ENCODE measurements around the gene SLAMF9.

Gene SLAMF9

GRCh38 chr1:159902541-159902940 is 51.5 kb downstream of the SLAMF9 start:
- H3K4me1 ChIP-seq, result peaks cover 6% of the 10 kb centered on the region; the same call in 1 of the 2 replicates
- H3K36me3 ChIP-seq, result no peaks in the 10 kb centered on the region

More at GRCh38 chr1:159902541-159902940, 51.5 kb downstream of the SLAMF9 start:
- Histone ChIP-seq H3K4me3 (no peak overlapping the region), H3K9ac (no peak overlapping the region), H3K27ac (no peak overlapping the region), H4K20me1 (no peaks in the 10 kb centered on the region), H3K4me2 (no peak overlapping the region), H3K27me3 (no peaks in the 10 kb centered on the region), H3K9me3 (peaks cover 21% of the 10 kb centered on the region)
- TF ChIP-seq Cebpa-rat (IDR thresholded peaks at IDR 0.05), result no peak
